ENCODE measurements around the gene DBF4B.

Gene DBF4B

DNA sequence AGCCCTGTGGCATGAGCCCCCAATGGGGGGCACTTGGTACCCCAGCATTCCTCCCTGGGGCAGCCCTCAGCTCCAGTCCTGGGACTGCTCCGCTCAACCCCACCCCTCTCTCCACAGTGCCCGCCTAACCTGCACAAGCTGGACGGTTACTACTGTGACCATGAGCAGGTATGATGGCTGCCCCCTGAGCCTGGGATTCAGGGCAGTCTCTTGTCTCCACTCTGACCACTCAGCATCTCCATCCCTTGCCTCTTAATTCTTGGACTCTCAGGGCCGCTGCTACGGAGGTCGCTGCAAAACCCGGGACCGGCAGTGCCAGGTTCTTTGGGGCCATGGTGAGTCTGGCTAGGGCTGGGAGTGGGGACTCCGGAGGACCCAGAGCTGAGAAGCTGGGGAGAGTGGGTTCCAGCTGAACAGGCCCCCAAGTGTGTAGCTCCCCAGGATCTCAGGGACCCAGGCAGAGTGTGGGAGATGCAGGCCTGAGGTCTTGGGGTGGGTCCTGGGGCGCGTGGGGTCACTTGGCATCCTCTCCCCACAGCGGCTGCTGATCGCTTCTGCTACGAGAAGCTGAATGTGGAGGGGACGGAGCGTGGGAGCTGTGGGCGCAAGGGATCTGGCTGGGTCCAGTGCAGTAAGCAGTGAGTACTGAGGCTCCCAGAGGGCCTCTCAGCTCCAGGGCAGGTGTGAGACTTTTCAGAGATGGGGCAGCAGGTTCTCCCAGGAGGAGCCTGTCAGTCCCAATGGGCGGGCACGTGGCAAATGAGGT is 68.3 kb downstream of the DBF4B start:
- no peak for DNase-seq (ENCODE audit: low read depth in 2 of 2)

GRCh38 chr17:44777394-44778348 is 69.2 kb downstream of the DBF4B start:
- no peak for DNase-seq (ENCODE audit: low read depth in 2 of 2)

DNA sequence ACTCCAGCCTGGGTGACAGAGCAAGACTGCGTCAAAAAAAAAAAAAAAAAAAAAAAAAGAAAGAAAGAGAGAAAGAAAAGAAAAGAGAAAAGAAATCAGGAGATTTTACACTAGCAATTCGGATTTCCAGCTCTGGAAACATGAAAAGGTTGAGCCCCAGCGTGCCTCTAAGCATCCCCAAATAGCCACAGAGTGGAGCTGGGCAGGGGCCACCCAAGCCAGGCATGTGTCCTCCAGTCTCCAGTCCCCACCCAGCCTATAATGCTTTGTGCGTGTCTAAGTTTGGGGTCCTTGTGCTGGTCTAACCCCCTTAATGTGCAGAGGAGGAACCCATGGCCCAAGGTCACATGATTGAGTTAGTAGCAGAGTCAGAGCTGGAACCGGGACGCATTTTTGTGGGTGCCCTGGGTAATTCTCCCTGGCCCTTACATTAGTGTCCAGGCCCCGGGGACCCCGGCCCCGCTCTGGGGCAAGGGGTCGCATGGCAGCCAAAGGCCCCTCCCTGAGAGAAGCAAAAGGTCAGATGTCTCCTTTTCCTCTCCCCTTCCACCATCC is 70.3 kb downstream of the DBF4B start:
- DNase-seq (ENCODE audit: low read depth in 2 of 2), result no peak

- DNase-seq (ENCODE audit: low read depth in 2 of 2), result peak; percentile 60 to 78
These were observed 71.0 kb downstream of the DBF4B start for GRCh38 chr17:44779211-44780025.

GRCh38 chr17:44780161-44780560 is 71.7 kb downstream of the DBF4B start:
- no peak for DNase-seq (ENCODE audit: low read depth in 2 of 2)

- DNase-seq (ENCODE audit: low read depth in 2 of 2), result no peak
These were observed 72.5 kb downstream of the DBF4B start for GRCh38 chr17:44780845-44781480.

GRCh38 chr17:44781551-44782325 is 73.3 kb downstream of the DBF4B start:
- DNase-seq (ENCODE audit: low read depth in 2 of 2), result no peak

DNA sequence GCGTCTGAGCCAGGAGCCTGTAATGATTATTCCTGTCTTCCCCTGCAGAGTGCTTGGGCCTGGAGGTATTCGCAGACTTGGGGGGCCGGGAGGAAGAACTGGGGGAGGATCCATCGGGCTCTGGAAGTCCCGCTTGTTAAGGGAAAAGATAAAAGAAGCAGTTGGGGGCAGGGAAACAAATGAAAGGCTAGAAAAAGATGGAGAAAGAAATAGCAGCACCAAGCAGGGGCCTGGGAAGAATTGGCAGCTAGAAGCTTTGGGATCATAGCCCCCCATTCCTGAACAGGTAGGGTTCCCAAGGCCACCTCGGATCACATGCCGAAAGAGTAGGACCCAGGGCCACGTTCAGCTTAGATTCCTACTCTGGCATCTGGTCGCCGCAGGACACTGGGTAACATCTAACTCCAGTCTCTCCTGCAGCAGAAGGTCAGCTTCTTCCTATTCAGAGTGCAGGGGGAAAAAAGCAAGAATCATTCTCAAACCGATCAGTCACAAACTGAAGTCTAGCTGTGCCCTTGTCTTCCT is 73.9 kb downstream of the DBF4B start:
- DNase-seq (ENCODE audit: low read depth in 2 of 2), result no peak

DNA sequence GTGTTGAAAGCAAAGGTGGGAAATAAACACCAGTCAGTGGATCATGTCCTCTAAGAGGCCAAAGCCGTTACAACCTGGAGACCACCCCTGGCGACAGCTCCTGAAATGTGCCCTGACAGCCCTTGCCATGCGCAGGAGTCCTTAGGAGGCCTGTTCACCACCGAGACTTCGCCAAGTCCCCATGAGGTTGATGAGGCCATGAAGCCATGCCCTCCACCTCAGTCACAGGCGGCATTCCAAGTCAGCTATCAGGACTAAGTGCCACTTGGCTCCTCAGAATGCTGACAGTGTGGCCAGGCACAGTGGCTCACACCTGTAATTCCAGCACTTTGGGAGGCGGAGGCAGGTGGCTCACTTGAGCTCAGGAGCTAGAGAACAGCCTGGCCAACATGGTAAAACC is 77.5 kb downstream of the DBF4B start:
- DNase-seq (ENCODE audit: low read depth in 2 of 2), result no peak

GRCh38 chr17:44786551-44787081 is 78.2 kb downstream of the DBF4B start:
- no peak for DNase-seq (ENCODE audit: low read depth in 2 of 2)

GRCh38 chr17:44787271-44787940 is 78.9 kb downstream of the DBF4B start:
- DNase-seq (ENCODE audit: low read depth in 2 of 2), result no peak

- no peak for DNase-seq (ENCODE audit: low read depth in 2 of 2)
These were observed 79.7 kb downstream of the DBF4B start for GRCh38 chr17:44788139-44788538.

- DNase-seq (ENCODE audit: low read depth in 2 of 2), result no peak
These were observed 83.8 kb downstream of the DBF4B start for GRCh38 chr17:44792276-44792675.

GRCh38 chr17:44793885-44794842 is 85.7 kb downstream of the DBF4B start:
- DNase-seq (ENCODE audit: low read depth in 2 of 2), result no peak

- DNase-seq (ENCODE audit: low read depth in 2 of 2), result no peak
These were observed 86.5 kb downstream of the DBF4B start for GRCh38 chr17:44794851-44795413.

- DNase-seq (ENCODE audit: low read depth in 2 of 2), result no peak
These were observed 87.0 kb downstream of the DBF4B start for GRCh38 chr17:44795421-44795820.

DNA sequence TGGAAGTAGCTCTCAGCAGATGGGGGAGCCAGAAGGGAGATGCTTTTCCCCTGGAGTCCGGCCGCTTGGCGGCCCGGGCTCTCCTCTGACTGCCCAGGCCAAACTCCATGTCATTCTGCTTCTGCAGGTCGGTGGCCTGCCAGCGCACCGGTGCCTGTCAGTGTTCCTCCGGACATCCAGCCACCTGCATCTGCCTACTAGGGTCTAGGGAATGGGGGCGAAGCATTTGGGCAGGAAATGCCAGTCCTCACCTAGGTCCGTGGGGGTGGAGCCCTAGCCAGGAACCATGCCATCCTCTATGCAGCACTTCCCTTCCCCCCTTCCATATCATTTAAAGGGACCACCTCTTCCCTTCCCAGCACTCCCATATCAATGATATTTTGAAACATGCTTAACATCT is 87.5 kb downstream of the DBF4B start:
- DNase-seq (ENCODE audit: low read depth in 2 of 2), result no peak

- DNase-seq (ENCODE audit: low read depth in 2 of 2), result no peak
These were observed 88.3 kb downstream of the DBF4B start for GRCh38 chr17:44796731-44797130.

Data from stimulated activated CD4-positive, alpha-beta T cell treated with anti-CD3 and anti-CD28 coated beads, Interleukin-15, amount 100 ng/mL, for 48 hours (primary cell).